Stimulated activated CD8-positive, alpha-beta memory T cell treated with anti-CD3 and anti-CD28 coated beads, Interleukin-15, amount 100 ng/mL, for 1 hour (primary cell): ENCODE results near the gene CISH.

Source experiments
- DNase-seq: peaks from one replicate; pipeline ENCODE4 v3.0.0-alpha.2; 2020; ENCODE audit warnings: low read depth

CISH gene

GRCh38 chr3:50572158-50572557, 39.4 kb downstream of the CISH start:
- peak; percentile 62 for DNase-seq

- no peak for DNase-seq
Observed at GRCh38 chr3:50571486-50571885, 40.1 kb downstream of the CISH start.

DNA sequence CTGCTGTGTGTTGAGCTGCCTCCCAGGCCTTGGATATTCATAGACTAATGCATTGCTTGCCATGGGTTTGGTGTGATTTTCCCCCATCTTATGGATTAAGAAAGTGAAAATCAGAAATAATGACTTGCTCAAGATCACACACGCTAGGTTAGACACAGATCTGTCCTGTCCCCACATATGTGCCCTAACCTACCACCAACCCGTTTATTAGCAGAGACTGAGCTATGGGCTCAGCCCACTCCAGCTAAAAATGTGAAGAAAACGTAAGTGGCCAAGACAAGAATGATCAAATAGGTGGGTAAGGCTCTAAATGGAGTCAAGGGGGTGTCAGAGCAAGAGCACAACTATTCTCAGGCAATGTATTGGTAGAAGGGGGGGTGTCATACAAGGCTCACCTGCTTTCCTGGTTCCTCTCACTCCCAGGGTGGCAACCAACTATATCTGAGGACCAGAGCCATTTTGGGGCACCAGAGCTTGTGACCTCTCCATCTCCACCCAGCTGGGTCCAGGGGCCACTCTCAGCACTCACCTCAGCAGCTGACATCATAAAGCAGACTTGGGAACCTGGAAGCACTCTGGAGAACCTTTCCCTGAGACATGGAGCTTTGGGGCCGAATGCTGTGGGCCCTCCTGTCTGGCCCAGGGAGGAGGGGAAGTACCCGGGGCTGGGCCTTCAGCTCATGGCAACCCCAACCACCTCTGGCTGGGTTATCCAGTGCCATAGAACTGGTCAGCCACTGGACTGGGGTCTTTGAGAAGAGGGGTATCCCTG, 40.9 kb downstream of the CISH start:
- DNase-seq: no peak

DNA sequence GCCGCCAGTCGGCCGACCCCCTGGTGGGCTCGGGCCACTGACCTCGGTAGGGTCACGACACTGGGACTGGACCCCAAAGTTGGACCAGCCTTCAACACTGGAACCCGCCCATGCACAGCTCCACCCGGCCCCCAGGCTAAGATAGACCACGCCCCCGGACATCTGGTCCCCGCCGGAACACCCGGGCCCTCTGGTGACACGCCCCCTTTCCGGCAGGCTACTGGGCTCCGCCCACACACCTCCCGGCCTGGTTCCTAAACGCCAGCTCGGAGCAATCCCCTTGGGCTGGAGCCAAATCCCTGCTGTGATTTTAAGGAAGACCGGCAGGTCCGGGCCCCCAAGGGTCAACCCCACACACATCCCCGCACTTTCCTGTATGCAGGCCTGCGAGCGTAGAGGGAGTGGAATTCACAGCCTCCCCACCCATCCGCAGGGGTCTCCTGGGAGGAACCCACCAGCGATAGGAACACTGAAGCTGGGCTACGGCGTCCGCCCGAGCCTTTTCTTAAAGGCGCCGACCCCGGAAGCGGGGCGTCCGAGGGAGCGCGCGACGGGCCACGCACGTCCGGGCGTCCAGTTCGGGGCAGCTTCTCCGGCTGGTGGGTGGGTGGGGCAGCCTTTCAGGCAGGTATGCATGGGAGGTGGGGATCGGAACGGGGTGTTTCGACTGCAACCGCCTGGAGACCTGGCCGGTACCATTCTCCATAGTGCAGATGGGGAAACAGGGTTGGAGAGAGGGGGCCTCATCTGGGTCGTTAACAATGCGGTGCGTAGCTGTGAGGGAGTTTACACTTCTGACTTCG, 42.4 kb downstream of the CISH start, which contains the start of gene HEMK1:
HEMK1 (plus strand) TSS at position 576 of the 803 bp plus-strand sequence. CDS start 1,583 bp downstream, outside the sequence.
- peak; percentile 90 for DNase-seq

DNA sequence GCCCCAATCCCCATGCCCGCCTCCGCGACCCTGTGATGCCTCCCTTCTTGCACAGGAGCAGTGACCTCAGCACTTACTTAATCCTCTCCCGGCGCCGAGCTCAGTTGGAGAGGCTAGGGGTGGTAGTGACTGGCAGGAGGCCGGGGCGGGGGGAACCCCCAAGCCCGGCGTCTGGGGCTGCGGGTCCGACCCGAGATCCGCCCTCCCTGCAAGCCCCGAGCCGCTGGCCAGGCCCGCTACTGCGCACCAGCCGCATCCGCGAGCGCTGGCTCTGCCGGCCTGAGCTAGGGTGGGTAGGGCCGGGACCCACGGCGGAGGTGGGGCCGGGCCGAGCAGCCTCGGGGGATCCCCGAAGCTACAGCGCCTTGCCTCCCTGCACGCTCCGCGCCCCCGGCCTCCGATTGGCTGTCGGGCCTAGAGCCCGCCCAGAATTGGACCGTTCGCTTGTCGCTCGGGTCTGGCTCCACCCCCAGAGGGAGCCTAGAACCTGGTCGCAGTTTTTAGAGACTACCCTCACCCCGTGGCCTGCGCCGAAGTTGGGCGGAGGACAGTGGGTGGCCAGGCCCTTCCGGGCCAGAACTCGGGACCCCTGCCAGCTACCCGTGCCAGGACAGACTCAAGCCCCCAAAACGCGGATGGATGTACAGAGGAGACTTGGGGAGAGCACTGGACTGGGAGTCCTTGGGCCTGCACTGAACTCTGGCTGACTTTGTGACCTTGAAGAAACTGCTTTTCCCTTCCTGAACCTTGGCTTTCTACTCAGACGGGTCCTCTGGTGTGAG, 44.0 kb downstream of the CISH start, which contains the start of gene C3orf18:
C3orf18 (minus strand) TSS at position 362 of the 782 bp plus-strand sequence. CDS start 2,048 bp downstream, outside the sequence.
- DNase-seq: peak; percentile 83

DNA sequence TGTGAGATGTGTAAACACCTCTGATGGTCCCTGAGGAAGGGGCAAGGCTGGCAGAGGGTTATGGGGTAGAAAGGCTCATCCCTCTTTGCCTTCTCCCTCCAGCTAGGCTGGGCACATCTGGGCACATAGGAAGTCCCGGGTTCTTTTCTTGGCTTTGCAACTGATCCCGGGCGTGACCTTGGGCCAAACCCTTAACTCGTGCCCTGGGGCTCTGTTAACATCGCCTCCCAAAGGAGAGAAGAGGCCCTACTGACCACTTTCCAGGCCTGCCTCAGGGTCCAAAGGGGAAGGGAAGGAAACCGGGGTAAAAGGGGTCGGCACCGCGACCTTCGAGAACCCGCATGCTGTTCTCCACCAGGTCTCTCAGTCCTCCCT, 44.6 kb downstream of the CISH start:
- DNase-seq: no peak

GRCh38 chr3:50564321-50564720, 47.3 kb downstream of the CISH start:
- no peak for DNase-seq

GRCh38 chr3:50563867-50564266, 47.7 kb downstream of the CISH start:
- no peak for DNase-seq

DNA sequence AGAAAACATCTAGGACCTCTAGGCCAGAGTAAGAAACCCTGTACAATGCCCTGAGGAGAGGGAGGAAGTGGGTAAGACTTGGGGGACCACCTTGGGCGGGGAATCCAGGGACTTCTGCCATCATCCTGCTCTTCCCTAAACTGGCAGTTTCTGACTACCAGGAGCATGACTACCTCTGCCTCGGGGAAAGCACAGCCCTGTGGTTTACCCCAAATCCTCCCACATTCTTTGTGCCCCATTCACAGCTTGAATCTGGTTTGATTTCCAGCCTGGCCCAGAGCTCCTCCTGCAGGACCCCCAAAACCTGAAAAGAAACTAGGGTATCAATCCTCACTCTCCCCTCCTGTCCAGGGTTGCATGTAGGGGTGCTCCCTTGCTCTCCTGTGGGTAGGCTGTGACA, 48.7 kb downstream of the CISH start:
- DNase-seq: no peak

- no peak for DNase-seq
Observed at GRCh38 chr3:50559702-50560101, 51.9 kb downstream of the CISH start.

DNA sequence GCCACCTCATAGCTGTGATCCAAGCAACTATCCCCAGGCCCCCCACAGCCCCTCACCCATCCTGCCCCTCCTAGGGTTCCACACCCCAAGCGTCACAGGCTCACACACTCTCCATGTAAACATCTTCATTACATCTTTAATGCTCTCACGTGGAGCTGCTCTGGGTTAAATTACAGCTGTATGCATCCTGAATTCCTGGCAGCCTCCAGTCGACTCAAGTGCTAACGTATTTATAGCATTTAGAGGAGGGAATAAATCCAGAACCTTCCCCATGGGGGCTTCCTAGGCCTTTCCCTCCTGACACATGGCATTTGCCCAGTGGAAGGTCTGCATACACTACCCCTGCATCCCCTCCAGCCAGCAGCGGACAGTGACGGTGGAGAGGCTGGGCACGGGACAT, 53.7 kb downstream of the CISH start:
- no peak for DNase-seq

GRCh38 chr3:50557106-50557505, 54.5 kb downstream of the CISH start:
- no peak for DNase-seq
